ENCODE results near the gene OR10K2.
"Not testable (repeated sequence)": the region's sequence is repeated elsewhere in the genome, so short reads cannot be mapped to it uniquely, and the experiment has no call there.

DNA sequence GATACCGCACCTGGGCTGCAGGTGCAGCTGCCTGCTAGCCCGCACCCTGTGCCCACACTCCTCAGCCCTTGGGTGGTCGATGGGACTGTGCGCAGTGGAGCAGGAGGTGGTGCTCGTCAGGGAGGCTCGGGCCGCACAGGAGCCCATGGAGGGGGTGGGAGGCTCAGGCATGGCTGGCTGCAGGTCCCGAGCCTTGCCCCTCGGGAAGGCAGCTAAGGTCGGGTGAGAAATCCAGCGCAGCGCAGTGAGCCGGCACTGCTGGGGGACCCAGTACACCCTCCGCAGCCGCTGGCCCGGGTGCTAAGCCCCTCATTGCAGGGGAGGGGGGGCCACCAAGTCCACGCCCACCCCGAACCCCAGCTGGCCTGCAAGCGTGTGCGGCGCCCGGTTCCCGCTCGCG, 51.9 kb downstream of the OR10K2 start:
- TF ChIP-seq, protein P1, sequence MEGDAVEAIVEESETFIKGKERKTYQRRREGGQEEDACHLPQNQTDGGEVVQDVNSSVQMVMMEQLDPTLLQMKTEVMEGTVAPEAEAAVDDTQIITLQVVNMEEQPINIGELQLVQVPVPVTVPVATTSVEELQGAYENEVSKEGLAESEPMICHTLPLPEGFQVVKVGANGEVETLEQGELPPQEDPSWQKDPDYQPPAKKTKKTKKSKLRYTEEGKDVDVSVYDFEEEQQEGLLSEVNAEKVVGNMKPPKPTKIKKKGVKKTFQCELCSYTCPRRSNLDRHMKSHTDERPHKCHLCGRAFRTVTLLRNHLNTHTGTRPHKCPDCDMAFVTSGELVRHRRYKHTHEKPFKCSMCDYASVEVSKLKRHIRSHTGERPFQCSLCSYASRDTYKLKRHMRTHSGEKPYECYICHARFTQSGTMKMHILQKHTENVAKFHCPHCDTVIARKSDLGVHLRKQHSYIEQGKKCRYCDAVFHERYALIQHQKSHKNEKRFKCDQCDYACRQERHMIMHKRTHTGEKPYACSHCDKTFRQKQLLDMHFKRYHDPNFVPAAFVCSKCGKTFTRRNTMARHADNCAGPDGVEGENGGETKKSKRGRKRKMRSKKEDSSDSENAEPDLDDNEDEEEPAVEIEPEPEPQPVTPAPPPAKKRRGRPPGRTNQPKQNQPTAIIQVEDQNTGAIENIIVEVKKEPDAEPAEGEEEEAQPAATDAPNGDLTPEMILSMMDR (IDR thresholded peaks at IDR 0.05) = not testable (repeated sequence)
- TF ChIP-seq POLR2A (IDR thresholded peaks at IDR 0.05) = not testable (repeated sequence)
